Esophagus muscularis mucosa (tissue), 4 donors: ENCODE data around the gene BBLN.

Source experiments
- CTCF ChIP-seq, 3 experiments: fragments of 200-600 bp in 2 of 3; fragments of 450-650 bp in 1 of 3; sonication (generic) in 2 of 3; IDR thresholded peaks; one replicate each; pipeline ENCODE4 v1.5.1; 2017 to 2019; ENCODE audit warnings: antibody characterized with exemption in 3 of 3, mild to moderate bottlenecking in 2 of 3, moderate library complexity in 1 of 3
- EP300 ChIP-seq: sonication (generic); formaldehyde crosslinking; IDR thresholded peaks from one replicate; pipeline ENCODE4 v1.6.1; 2017; ENCODE audit warnings: antibody characterized with exemption
- POLR2A ChIP-seq: fragments of 450-650 bp; IDR thresholded peaks from one replicate; pipeline ENCODE4 v1.6.1; 2017; ENCODE audit warnings: antibody characterized with exemption, moderate library complexity, mild to moderate bottlenecking, low read depth

GRCh38 chr9:128206916-128207910 lies 47.1 kb downstream of the BBLN start:
- TF ChIP-seq CTCF (IDR thresholded peaks at IDR 0.05) (no peak), EP300 (no peak), POLR2A (no peak)
